NB4 (cell line): Measurements from ENCODE around the gene BMPR1B.

Experiments used
- CTCF ChIP-seq: IDR thresholded peaks from one replicate; pipeline ENCODE4 v1.5.1; 2012; ENCODE audit warnings: low read depth, low read length
- MYC ChIP-seq: IDR thresholded peaks from 2 replicates; pipeline ENCODE4 v1.6.1; 2011; ENCODE audit warnings: low read depth, low read length
- POLR2A ChIP-seq: IDR thresholded peaks from 2 replicates; pipeline ENCODE4 v1.6.1; 2011; ENCODE audit warnings: mild to moderate bottlenecking; ENCODE audit not compliant: insufficient read length; ENCODE audit errors: extremely low read depth

GRCh38 chr4:94995684-94996394 is 238.1 kb downstream of the BMPR1B start:
- TF ChIP-seq CTCF (no peak), MYC (no peak), POLR2A (no peak)
